ENCODE data around the gene CPNE6. TPM values are rescaled to one million over a fixed set of nuclear protein-coding genes. Genes with fewer than 3 reads are reported as not detected.

Gene CPNE6
- total and polyA plus RNA-seq, 2 of the 8 experiments (the other 6 are each of a cell fraction or from before 2014, with no cell fraction given): 0.05 TPM; not detected in 1

- TF ChIP-seq POLR2AphosphoS5 (IDR thresholded peaks at IDR 0.05; ENCODE audit: low read depth, low read length): peak; percentile 69
Measured at GRCh38 chr14:24114532-24115421, 43.4 kb downstream of the CPNE6 start, which contains the start of the genes DCAF11 and NRL (continued).

All from H1 (cell line).